Parathyroid adenoma (tissue), 2 donors: ENCODE data around the gene ASIC2.

Experiments used
- H2AFZ ChIP-seq: fragments of 300-600 bp; sonication (generic); one replicate; pipeline ENCODE4 v1.7.0; 2017; ENCODE audit warnings: antibody characterized with exemption, mild to moderate bottlenecking
- H3K27ac ChIP-seq: fragments of 300-600 bp; sonication (generic); one replicate; pipeline ENCODE4 v1.7.0; 2017
- H3K27me3 ChIP-seq: fragments of 300-600 bp; sonication (generic); one replicate; pipeline ENCODE4 v1.7.0; 2017; ENCODE audit warnings: low read length; ENCODE audit not compliant: control insufficient read depth, insufficient read depth
- H3K36me3 ChIP-seq: fragments of 300-600 bp; sonication (generic); one replicate; pipeline ENCODE4 v1.7.0; 2017; ENCODE audit warnings: low read length; ENCODE audit not compliant: control insufficient read depth, insufficient read depth
- H3K4me1 ChIP-seq: fragments of 300-600 bp; sonication (generic); one replicate; pipeline ENCODE4 v1.7.0; 2017; ENCODE audit warnings: control low read depth
- H3K4me2 ChIP-seq: fragments of 300-600 bp; sonication (generic); one replicate; pipeline ENCODE4 v1.7.0; 2017; ENCODE audit warnings: low read length
- H3K4me3 ChIP-seq: fragments of 300-600 bp; sonication (generic); one replicate; pipeline ENCODE4 v1.7.0; 2017; ENCODE audit warnings: low read depth, low read length
- H3K79me2 ChIP-seq: fragments of 300-600 bp; sonication (generic); one replicate; pipeline ENCODE4 v1.7.0; 2017; ENCODE audit warnings: control low read depth
- H3K9ac ChIP-seq: fragments of 300-600 bp; sonication (generic); one replicate; pipeline ENCODE4 v1.7.0; 2017; ENCODE audit warnings: mild to moderate bottlenecking
- H3K9me3 ChIP-seq: fragments of 300-600 bp; sonication (generic); one replicate; pipeline ENCODE4 v1.7.0; 2017; ENCODE audit warnings: low read length; ENCODE audit not compliant: control insufficient read depth
- TF ChIP-seq, protein P1 (sequence below): fragments of 300-600 bp; sonication (generic); IDR thresholded peaks from one replicate; pipeline ENCODE4 v1.7.0; 2017; ENCODE audit warnings: antibody characterized with exemption, mild to moderate bottlenecking
- donor health status: primary hyperparathyroidism.

ASIC2 gene

DNA sequence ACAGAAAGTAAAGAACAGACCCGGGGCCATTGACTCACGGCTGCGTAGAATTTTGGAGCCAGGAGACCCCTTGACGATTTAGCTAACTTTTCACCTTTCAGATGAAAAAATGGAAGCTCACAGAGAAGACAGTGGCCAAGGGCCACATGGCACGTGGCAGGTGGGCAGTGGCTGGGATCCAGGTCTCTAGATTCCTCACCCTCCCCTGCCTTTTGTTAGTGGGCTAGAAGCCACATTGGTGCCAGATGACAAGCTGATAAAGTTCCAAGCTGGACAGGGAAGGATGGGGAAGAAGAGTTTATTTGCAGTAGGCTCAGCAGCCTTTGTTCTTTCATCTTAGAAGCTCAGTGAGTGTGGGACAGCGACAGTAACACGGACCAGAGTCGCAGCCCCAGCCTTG is 195.7 kb downstream of the ASIC2 start:
- no peak overlapping the region for H2AFZ ChIP-seq
- no peaks in the 10 kb centered on the region for H3K36me3 ChIP-seq
- H3K27me3 ChIP-seq, result no peaks in the 10 kb centered on the region
- H3K9ac ChIP-seq, result no peak overlapping the region
- H3K79me2 ChIP-seq, result no peaks in the 10 kb centered on the region
- H3K27ac ChIP-seq, result no peak overlapping the region
- TF ChIP-seq, protein P1, sequence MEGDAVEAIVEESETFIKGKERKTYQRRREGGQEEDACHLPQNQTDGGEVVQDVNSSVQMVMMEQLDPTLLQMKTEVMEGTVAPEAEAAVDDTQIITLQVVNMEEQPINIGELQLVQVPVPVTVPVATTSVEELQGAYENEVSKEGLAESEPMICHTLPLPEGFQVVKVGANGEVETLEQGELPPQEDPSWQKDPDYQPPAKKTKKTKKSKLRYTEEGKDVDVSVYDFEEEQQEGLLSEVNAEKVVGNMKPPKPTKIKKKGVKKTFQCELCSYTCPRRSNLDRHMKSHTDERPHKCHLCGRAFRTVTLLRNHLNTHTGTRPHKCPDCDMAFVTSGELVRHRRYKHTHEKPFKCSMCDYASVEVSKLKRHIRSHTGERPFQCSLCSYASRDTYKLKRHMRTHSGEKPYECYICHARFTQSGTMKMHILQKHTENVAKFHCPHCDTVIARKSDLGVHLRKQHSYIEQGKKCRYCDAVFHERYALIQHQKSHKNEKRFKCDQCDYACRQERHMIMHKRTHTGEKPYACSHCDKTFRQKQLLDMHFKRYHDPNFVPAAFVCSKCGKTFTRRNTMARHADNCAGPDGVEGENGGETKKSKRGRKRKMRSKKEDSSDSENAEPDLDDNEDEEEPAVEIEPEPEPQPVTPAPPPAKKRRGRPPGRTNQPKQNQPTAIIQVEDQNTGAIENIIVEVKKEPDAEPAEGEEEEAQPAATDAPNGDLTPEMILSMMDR, result no peak
- no peaks in the 10 kb centered on the region for H3K9me3 ChIP-seq
- H3K4me2 ChIP-seq, result no peak overlapping the region
- no peaks in the 10 kb centered on the region for H3K4me1 ChIP-seq
- H3K4me3 ChIP-seq, result no peak overlapping the region

DNA sequence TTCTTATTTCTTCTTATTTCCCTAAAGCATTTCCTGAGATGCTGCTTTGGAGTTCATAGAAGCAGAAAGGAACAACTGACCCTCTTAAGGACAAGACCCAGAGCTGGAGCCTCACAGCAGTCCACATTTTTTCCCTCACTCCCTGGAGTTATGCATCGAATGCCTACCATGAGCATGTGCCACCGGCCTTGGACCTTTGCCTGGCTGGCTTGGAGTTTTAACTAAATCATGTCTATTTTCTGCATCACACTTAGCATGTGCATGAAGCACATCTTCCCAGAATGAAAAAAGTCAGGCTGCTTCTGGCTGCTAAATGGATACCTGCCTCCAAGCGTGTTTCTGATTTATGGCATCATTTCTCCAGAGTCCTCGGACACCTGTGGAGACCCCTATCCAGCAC is 196.9 kb downstream of the ASIC2 start:
- Histone ChIP-seq H3K27ac (no peak overlapping the region), H2AFZ (no peak overlapping the region), H3K36me3 (no peaks in the 10 kb centered on the region), H3K4me3 (no peak overlapping the region), H3K4me1 (no peaks in the 10 kb centered on the region), H3K79me2 (no peaks in the 10 kb centered on the region), H3K9me3 (no peaks in the 10 kb centered on the region), H3K9ac (no peak overlapping the region), H3K4me2 (no peak overlapping the region), H3K27me3 (no peaks in the 10 kb centered on the region)
- TF ChIP-seq, protein P1, result no peak

DNA sequence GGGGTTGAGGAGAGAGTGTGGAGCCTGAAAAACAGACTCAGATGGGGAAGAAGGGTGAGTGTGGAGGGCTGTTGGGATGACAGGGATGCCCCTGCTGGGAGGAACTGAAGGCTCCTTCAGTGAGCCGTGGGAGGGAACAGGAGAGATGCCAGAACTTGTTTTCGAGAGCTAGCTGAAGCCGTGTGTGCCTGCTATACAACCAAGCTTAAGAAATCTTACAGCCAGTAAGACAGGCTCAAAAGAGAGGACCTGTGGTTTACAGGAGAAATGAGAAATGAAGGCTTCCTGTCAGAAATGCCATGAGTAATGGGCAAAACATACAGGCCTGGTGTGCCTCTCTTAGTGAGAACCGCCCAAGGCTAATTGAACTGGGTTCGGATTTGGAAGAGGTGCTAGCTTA is 201.8 kb downstream of the ASIC2 start:
- H3K4me3 ChIP-seq, result no peak overlapping the region
- H3K9ac ChIP-seq, result no peak overlapping the region
- H3K27ac ChIP-seq, result no peak overlapping the region
- TF ChIP-seq, protein P1, result no peak
- no peaks in the 10 kb centered on the region for H3K4me1 ChIP-seq
- no peaks in the 10 kb centered on the region for H3K79me2 ChIP-seq
- H3K27me3 ChIP-seq, result no peaks in the 10 kb centered on the region
- no peak overlapping the region for H3K4me2 ChIP-seq
- H2AFZ ChIP-seq, result no peak overlapping the region
- no peaks in the 10 kb centered on the region for H3K36me3 ChIP-seq
- H3K9me3 ChIP-seq, result no peaks in the 10 kb centered on the region

DNA sequence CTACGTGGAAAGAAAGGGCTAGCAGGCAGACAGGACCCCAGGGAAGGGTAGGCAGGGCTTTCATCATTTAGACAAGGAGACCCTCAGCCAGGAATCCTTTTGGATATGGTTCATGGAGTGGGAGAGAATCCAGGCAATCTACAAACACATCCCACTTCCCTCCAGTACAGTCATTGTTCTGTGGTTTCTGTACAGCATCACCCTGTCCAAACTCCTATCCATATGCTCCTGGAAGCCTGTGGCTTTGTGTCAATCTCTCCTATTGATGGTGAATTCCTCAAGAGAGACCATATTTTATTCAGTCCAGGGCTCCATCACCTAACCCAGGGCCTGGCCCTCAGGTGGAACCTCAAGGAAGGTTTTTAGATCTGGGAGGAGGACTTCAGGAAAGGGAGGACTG is 202.3 kb downstream of the ASIC2 start:
- Histone ChIP-seq H3K9ac (no peak overlapping the region), H3K36me3 (no peaks in the 10 kb centered on the region), H3K9me3 (no peaks in the 10 kb centered on the region), H3K27me3 (no peaks in the 10 kb centered on the region), H3K4me1 (no peaks in the 10 kb centered on the region), H3K27ac (no peak overlapping the region), H3K4me2 (no peak overlapping the region), H3K4me3 (no peak overlapping the region), H2AFZ (no peak overlapping the region), H3K79me2 (no peaks in the 10 kb centered on the region)
- TF ChIP-seq, protein P1, result no peak

DNA sequence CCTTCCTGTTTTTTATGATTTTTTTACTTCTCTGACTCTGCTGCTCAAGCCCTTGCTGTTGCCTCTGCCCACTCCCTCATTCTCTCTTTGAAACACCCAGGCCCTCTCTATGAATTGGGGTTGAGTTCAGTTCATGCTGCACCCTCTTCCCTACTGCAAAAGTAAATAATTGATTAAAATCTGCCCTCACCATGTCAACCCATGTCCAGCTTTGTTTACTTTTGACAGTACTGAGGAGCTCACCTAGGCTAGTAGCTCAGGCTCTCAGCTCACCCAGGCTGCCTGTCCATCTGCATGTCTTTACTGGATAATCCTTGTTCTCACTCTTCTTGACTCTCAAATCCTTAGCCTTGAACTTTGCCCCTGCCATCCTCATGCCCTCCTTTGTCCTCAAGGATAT is 206.2 kb downstream of the ASIC2 start:
- Histone ChIP-seq H3K4me2 (no peak overlapping the region), H3K9me3 (no peaks in the 10 kb centered on the region), H3K9ac (no peak overlapping the region), H3K36me3 (no peaks in the 10 kb centered on the region), H3K27ac (no peak overlapping the region), H3K4me1 (no peaks in the 10 kb centered on the region), H3K27me3 (no peaks in the 10 kb centered on the region), H2AFZ (no peak overlapping the region), H3K79me2 (no peaks in the 10 kb centered on the region), H3K4me3 (no peak overlapping the region)
- TF ChIP-seq, protein P1, result no peak
